ENCODE results near the gene GALNT7.

DNA sequence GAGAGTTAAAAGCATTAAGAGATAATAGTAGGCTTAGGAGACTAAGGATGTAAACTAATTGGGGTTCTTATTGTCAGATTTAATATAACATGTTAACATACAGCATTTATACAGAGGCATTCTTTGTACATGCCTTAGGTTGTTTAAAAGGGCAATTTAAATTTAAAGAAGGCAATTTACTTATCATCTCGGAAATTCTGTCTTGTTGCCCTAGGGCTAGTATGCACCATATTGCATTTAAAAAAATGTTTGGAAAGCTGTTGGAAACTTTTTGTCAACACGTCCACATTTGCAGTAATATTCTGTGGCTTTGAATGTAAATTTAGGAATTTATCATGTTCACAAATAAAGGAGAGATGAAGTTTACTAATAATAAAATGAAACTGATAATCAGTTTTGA lies 25.5 kb downstream of the GALNT7 start:
- TF ChIP-seq, protein P1, sequence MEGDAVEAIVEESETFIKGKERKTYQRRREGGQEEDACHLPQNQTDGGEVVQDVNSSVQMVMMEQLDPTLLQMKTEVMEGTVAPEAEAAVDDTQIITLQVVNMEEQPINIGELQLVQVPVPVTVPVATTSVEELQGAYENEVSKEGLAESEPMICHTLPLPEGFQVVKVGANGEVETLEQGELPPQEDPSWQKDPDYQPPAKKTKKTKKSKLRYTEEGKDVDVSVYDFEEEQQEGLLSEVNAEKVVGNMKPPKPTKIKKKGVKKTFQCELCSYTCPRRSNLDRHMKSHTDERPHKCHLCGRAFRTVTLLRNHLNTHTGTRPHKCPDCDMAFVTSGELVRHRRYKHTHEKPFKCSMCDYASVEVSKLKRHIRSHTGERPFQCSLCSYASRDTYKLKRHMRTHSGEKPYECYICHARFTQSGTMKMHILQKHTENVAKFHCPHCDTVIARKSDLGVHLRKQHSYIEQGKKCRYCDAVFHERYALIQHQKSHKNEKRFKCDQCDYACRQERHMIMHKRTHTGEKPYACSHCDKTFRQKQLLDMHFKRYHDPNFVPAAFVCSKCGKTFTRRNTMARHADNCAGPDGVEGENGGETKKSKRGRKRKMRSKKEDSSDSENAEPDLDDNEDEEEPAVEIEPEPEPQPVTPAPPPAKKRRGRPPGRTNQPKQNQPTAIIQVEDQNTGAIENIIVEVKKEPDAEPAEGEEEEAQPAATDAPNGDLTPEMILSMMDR (IDR thresholded peaks at IDR 0.05) = no peak
- no peak for TF ChIP-seq EP300 (IDR thresholded peaks at IDR 0.05)
